Activated CD8-positive, alpha-beta memory T cell treated with anti-CD3 and anti-CD28 coated beads for 4 hours (primary cell): Measurements from ENCODE around the gene EXOG.

ENCODE experiments used
- DNase-seq, 2 donors: peaks; one replicate each; pipeline ENCODE4 v3.0.0-alpha.2; 2020; ENCODE audit warnings: low read depth in 2 of 2

The EXOG gene

GRCh38 chr3:38510631-38511030 lies 14.5 kb downstream of the EXOG start:
- DNase-seq = no peak

- DNase-seq = no peak
These were observed 15.4 kb downstream of the EXOG start for GRCh38 chr3:38511546-38511945.

- DNase-seq = no peak
These were observed 19.2 kb downstream of the EXOG start for GRCh38 chr3:38515367-38515766.

GRCh38 chr3:38516669-38517068 lies 20.5 kb downstream of the EXOG start:
- no peak for DNase-seq

- no peak for DNase-seq
These were observed 22.9 kb downstream of the EXOG start for GRCh38 chr3:38519000-38519399.

GRCh38 chr3:38519651-38520050 lies 23.5 kb downstream of the EXOG start:
- DNase-seq = no peak

- DNase-seq = peak in 1 of 2 donors; percentile 23
These were observed 25.3 kb downstream of the EXOG start for GRCh38 chr3:38521391-38521987.

- no peak for DNase-seq
These were observed 25.9 kb downstream of the EXOG start for GRCh38 chr3:38522002-38522401.

GRCh38 chr3:38524141-38524739 lies 28.1 kb downstream of the EXOG start:
- no peak for DNase-seq

GRCh38 chr3:38526792-38527191 lies 30.7 kb downstream of the EXOG start:
- DNase-seq = no peak

- no peak for DNase-seq
These were observed 32.3 kb downstream of the EXOG start for GRCh38 chr3:38528457-38528856.

- DNase-seq = no peak
These were observed 36.4 kb downstream of the EXOG start for GRCh38 chr3:38532529-38532928.

- no peak for DNase-seq
These were observed 37.3 kb downstream of the EXOG start for GRCh38 chr3:38533285-38533976.

GRCh38 chr3:38534180-38534579 lies 38.0 kb downstream of the EXOG start:
- DNase-seq = no peak

- DNase-seq = no peak
These were observed 38.5 kb downstream of the EXOG start for GRCh38 chr3:38534604-38535003.

GRCh38 chr3:38536671-38537070 lies 40.5 kb downstream of the EXOG start:
- DNase-seq = no peak

GRCh38 chr3:38538773-38539353 lies 42.7 kb downstream of the EXOG start:
- no peak for DNase-seq

GRCh38 chr3:38541806-38542205 lies 45.7 kb downstream of the EXOG start:
- DNase-seq = no peak

- DNase-seq = no peak
These were observed 46.5 kb downstream of the EXOG start for GRCh38 chr3:38542401-38543298.

GRCh38 chr3:38543586-38543985 lies 47.4 kb downstream of the EXOG start:
- DNase-seq = no peak

- no peak for DNase-seq
These were observed 48.8 kb downstream of the EXOG start for GRCh38 chr3:38544926-38545325.

- no peak for DNase-seq
These were observed 49.4 kb downstream of the EXOG start for GRCh38 chr3:38545550-38545949.
